HEK293 (cell line): ENCODE measurements around the gene R3HDM2.
A peak's percentile ranks its signal among the peaks of the same experiment; 100 is the strongest.

Source experiments
- CTCF ChIA-PET: fragments of 350-600 bp; formaldehyde crosslinking; extraction: SDS; loops from one replicate; lab custom pipeline; 2021; ENCODE audit warnings: antibody characterized with exemption; lab: Yijun Ruan, JAX
- POLR2A ChIA-PET: fragments of 300-600 bp; formaldehyde crosslinking; extraction: SDS; loops from one replicate; lab custom pipeline; 2020; ENCODE audit warnings: antibody characterized with exemption, inconsistent platforms; lab: Yijun Ruan, JAX
- H3K27ac ChIP-seq: fragments of 200-500 bp; sonication (Bioruptor generic); 2 replicates; pipeline ENCODE4 v1.5.1; 2014; ENCODE audit warnings: low read depth, low read length, control low read depth, inconsistent platforms; ENCODE audit errors: extremely low read depth
- H3K36me3 ChIP-seq, 2 experiments: fragments of 200-500 bp in 1 of 2; sonication (Bioruptor generic) in 1 of 2; 1 replicate in 1 of 2; 2 replicates in 1 of 2; pipeline ENCODE4 v1.5.1; 2014 to 2017; ENCODE audit warnings: inconsistent platforms in 2 of 2, low read length in 2 of 2; ENCODE audit not compliant: control insufficient read depth in 2 of 2, insufficient read depth in 1 of 2
- H3K4me1 ChIP-seq: fragments of 200-500 bp; sonication (Bioruptor generic); 2 replicates; pipeline ENCODE4 v1.5.1; 2014; ENCODE audit warnings: mild to moderate bottlenecking, low read length, inconsistent platforms; ENCODE audit not compliant: control insufficient read depth, insufficient read depth
- H3K4me3 ChIP-seq: 2 replicates; pipeline ENCODE4 v1.5.1; 2011; ENCODE audit warnings: low read depth, mild to moderate bottlenecking, control low read depth, low read length, moderate library complexity
- H3K9me3 ChIP-seq: fragments of 200-500 bp; sonication (Bioruptor generic); 2 replicates; pipeline ENCODE4 v1.5.1; 2014; ENCODE audit warnings: low read depth, low read length, inconsistent platforms; ENCODE audit not compliant: control insufficient read depth, insufficient read depth
- HIC1 ChIP-seq: fragments of 450-650 bp; formaldehyde crosslinking; IDR thresholded peaks from 2 replicates; pipeline ENCODE4 v1.5.1; 2016; ENCODE audit warnings: missing biosample characterization, missing genetic modification characterization
- HOXC10 ChIP-seq: sonication (generic); formaldehyde crosslinking; IDR thresholded peaks from 2 replicates; pipeline ENCODE4 v1.8.1; 2023; ENCODE audit warnings: mild to moderate bottlenecking, missing genetic modification reagents
- PATZ1 ChIP-seq: fragments of 450-650 bp; formaldehyde crosslinking; IDR thresholded peaks from 2 replicates; pipeline ENCODE4 v1.5.1; 2016; ENCODE audit warnings: missing biosample characterization, missing genetic modification characterization
- SP3 ChIP-seq: fragments of 450-650 bp; formaldehyde crosslinking; IDR thresholded peaks from 2 replicates; pipeline ENCODE4 v1.5.1; 2016; ENCODE audit warnings: missing biosample characterization, missing genetic modification characterization
- SP7 ChIP-seq: fragments of 450-650 bp; formaldehyde crosslinking; IDR thresholded peaks from 2 replicates; pipeline ENCODE4 v1.5.1; 2016; ENCODE audit warnings: missing biosample characterization, missing genetic modification characterization
- ZBTB26 ChIP-seq: fragments of 450-650 bp; formaldehyde crosslinking; optimal IDR thresholded peaks from 2 replicates; pipeline ENCODE3; 2016; ENCODE audit warnings: missing biosample characterization, mild to moderate bottlenecking, missing genetic modification characterization
- ZBTB44 ChIP-seq: fragments of 450-650 bp; IDR thresholded peaks from 2 replicates; pipeline ENCODE4 v1.5.1; 2018; ENCODE audit warnings: missing biosample characterization, mild to moderate bottlenecking, missing genetic modification characterization
- ZBTB48 ChIP-seq: fragments of 450-650 bp; formaldehyde crosslinking; IDR thresholded peaks from 2 replicates; pipeline ENCODE4 v1.5.1; 2016; ENCODE audit warnings: missing biosample characterization, missing genetic modification characterization
- ZBTB6 ChIP-seq: fragments of 450-650 bp; formaldehyde crosslinking; IDR thresholded peaks from 2 replicates; pipeline ENCODE4 v1.5.1; 2017; ENCODE audit warnings: missing biosample characterization, missing genetic modification characterization
- ZNF140 ChIP-seq: fragments of 450-650 bp; formaldehyde crosslinking; IDR thresholded peaks from 2 replicates; pipeline ENCODE4 v1.5.1; 2016; ENCODE audit warnings: missing biosample characterization, missing genetic modification characterization
- ZNF169 ChIP-seq: fragments of 450-650 bp; formaldehyde crosslinking; IDR thresholded peaks from 2 replicates; pipeline ENCODE4 v1.5.1; 2016; ENCODE audit warnings: missing biosample characterization, missing genetic modification characterization
- ZNF18 ChIP-seq: fragments of 450-650 bp; formaldehyde crosslinking; IDR thresholded peaks from 2 replicates; pipeline ENCODE4 v1.5.1; 2016; ENCODE audit warnings: missing biosample characterization, missing genetic modification characterization
- ZNF350 ChIP-seq: fragments of 450-650 bp; formaldehyde crosslinking; IDR thresholded peaks from 2 replicates; pipeline ENCODE4 v1.5.0; 2017; ENCODE audit warnings: missing biosample characterization, mild to moderate bottlenecking, missing genetic modification characterization
- ZNF558 ChIP-seq: fragments of 450-650 bp; formaldehyde crosslinking; IDR thresholded peaks from 2 replicates; pipeline ENCODE4 v1.5.1; 2016; ENCODE audit warnings: missing biosample characterization, missing genetic modification characterization
- ZNF561 ChIP-seq: fragments of 450-650 bp; IDR thresholded peaks from 2 replicates; pipeline ENCODE4 v1.5.1; 2018; ENCODE audit warnings: missing biosample characterization, missing genetic modification characterization, borderline replicate concordance
- ZNF701 ChIP-seq: fragments of 450-650 bp; formaldehyde crosslinking; IDR thresholded peaks from 2 replicates; pipeline ENCODE4 v1.5.1; 2016; ENCODE audit warnings: missing biosample characterization, missing genetic modification characterization
- ZNF777 ChIP-seq: fragments of 450-650 bp; formaldehyde crosslinking; IDR thresholded peaks from 2 replicates; pipeline ENCODE4 v1.5.1; 2017; ENCODE audit warnings: missing biosample characterization, missing genetic modification characterization, borderline replicate concordance
- TF ChIP-seq, protein P1 (sequence below): fragments of 450-650 bp; formaldehyde crosslinking; IDR thresholded peaks from 2 replicates; pipeline ENCODE4 v1.5.1; 2016; ENCODE audit warnings: missing biosample characterization, missing genetic modification characterization
- TF ChIP-seq, protein P2 (sequence below): fragments of 450-650 bp; formaldehyde crosslinking; IDR thresholded peaks from 2 replicates; pipeline ENCODE4 v1.5.1; 2016; ENCODE audit warnings: missing biosample characterization, missing genetic modification characterization, borderline replicate concordance

Gene R3HDM2

GRCh38 chr12:57213058-57213715 lies 217.7 kb downstream of the R3HDM2 start:
- ChIA-PET CTCF (interaction anchor here (0.6 to 8.8 kb wide), 32 partner anchors 9 to 502 kb away, joined by 3 to 628 read pairs (median 4); partner anchors contain the start of genes GLI1, INHBE, LRP1 and SHMT2), POLR2A (interaction anchor here (0.6 to 2.2 kb wide), 7 partner anchors 15 to 1301 kb away, joined by 3 to 17 read pairs (median 4); partner anchors contain the start of gene SHMT2)
- Histone ChIP-seq H3K36me3 (peaks cover 0 to 47% of the 10 kb centered on the region in 2 experiments; a peak in 1 of 3 replicates), H3K4me3 (no peak overlapping the region), H3K9me3 (no peaks in the 10 kb centered on the region), H3K27ac (no peak overlapping the region), H3K4me1 (peaks cover 5% of the 10 kb centered on the region)
- TF ChIP-seq SP7 (tag by site-specific recombination): peak; percentile 19; the same call in 1 of the 2 replicates
- no peak for TF ChIP-seq ZNF558 (tag by site-specific recombination)
- TF ChIP-seq ZNF350 (tag by site-specific recombination): no peak
- TF ChIP-seq ZBTB6 (tag by site-specific recombination): no peak
- no peak for TF ChIP-seq ZBTB48 (tag by site-specific recombination)
- TF ChIP-seq HOXC10 (CRISPR knock-in tag): no peak
- TF ChIP-seq HIC1 (tag by site-specific recombination): peak; percentile 96
- TF ChIP-seq ZNF169 (tag by site-specific recombination): no peak
- TF ChIP-seq, protein P1, sequence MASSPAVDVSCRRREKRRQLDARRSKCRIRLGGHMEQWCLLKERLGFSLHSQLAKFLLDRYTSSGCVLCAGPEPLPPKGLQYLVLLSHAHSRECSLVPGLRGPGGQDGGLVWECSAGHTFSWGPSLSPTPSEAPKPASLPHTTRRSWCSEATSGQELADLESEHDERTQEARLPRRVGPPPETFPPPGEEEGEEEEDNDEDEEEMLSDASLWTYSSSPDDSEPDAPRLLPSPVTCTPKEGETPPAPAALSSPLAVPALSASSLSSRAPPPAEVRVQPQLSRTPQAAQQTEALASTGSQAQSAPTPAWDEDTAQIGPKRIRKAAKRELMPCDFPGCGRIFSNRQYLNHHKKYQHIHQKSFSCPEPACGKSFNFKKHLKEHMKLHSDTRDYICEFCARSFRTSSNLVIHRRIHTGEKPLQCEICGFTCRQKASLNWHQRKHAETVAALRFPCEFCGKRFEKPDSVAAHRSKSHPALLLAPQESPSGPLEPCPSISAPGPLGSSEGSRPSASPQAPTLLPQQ: 0 out of 2 replicates have a peak, but pooled peaks have one; percentile 22
- no peak for TF ChIP-seq ZNF777 (tag by site-specific recombination)
- TF ChIP-seq SP3 (tag by site-specific recombination): peak; percentile 28; the same call in 1 of the 2 replicates
- TF ChIP-seq, protein P2, sequence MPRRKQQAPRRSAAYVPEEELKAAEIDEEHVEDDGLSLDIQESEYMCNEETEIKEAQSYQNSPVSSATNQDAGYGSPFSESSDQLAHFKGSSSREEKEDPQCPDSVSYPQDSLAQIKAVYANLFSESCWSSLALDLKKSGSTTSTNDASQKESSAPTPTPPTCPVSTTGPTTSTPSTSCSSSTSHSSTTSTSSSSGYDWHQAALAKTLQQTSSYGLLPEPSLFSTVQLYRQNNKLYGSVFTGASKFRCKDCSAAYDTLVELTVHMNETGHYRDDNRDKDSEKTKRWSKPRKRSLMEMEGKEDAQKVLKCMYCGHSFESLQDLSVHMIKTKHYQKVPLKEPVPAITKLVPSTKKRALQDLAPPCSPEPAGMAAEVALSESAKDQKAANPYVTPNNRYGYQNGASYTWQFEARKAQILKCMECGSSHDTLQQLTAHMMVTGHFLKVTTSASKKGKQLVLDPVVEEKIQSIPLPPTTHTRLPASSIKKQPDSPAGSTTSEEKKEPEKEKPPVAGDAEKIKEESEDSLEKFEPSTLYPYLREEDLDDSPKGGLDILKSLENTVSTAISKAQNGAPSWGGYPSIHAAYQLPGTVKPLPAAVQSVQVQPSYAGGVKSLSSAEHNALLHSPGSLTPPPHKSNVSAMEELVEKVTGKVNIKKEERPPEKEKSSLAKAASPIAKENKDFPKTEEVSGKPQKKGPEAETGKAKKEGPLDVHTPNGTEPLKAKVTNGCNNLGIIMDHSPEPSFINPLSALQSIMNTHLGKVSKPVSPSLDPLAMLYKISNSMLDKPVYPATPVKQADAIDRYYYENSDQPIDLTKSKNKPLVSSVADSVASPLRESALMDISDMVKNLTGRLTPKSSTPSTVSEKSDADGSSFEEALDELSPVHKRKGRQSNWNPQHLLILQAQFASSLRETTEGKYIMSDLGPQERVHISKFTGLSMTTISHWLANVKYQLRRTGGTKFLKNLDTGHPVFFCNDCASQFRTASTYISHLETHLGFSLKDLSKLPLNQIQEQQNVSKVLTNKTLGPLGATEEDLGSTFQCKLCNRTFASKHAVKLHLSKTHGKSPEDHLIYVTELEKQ (tag by site-specific recombination): no peak
- no peak for TF ChIP-seq ZNF561
- TF ChIP-seq ZNF140 (tag by site-specific recombination): no peak
- no peak for TF ChIP-seq ZNF701 (tag by site-specific recombination)
- TF ChIP-seq PATZ1 (tag by site-specific recombination): peak; percentile 73
- TF ChIP-seq ZBTB26 (tag by site-specific recombination): peak; percentile 48
- peak; percentile 15; the same call in 1 of the 2 replicates for TF ChIP-seq ZBTB44 (tag by site-specific recombination)
- TF ChIP-seq ZNF18 (tag by site-specific recombination): no peak
